Neutrophil (primary cell): ENCODE measurements around the gene SCN3A.

Source experiments
- H3K27ac ChIP-seq: fragments of 200-600 bp; sonication (generic); 2 replicates; pipeline ENCODE4 v1.5.1; 2016; ENCODE audit warnings: mild to moderate bottlenecking, moderate library complexity
- H3K27me3 ChIP-seq: fragments of 200-600 bp; sonication (generic); 2 replicates; pipeline ENCODE4 v1.6.0; 2016; ENCODE audit warnings: mild to moderate bottlenecking
- H3K36me3 ChIP-seq: fragments of 200-600 bp; sonication (generic); 2 replicates; pipeline ENCODE4 v1.5.1; 2017
- H3K4me1 ChIP-seq, 2 experiments: fragments of 200-600 bp in 1 of 2; sonication (generic) in 1 of 2; 1 replicate in 1 of 2; 2 replicates in 1 of 2; pipeline versions ENCODE4 v1.5.1 to v1.6.1; 2013 to 2016; ENCODE audit warnings: low read depth in 1 of 2, low read length in 1 of 2, mild to moderate bottlenecking in 1 of 2, moderate library complexity in 1 of 2; ENCODE audit not compliant: control insufficient read depth in 1 of 2, insufficient read depth in 1 of 2
- H3K4me3 ChIP-seq, 2 experiments: fragments of 200-600 bp in 1 of 2; sonication (generic) in 1 of 2; 1 replicate in 1 of 2; 2 replicates in 1 of 2; pipeline ENCODE4 v1.5.1; 2013 to 2016; ENCODE audit warnings: low read depth in 1 of 2, low read length in 1 of 2, mild to moderate bottlenecking in 1 of 2, moderate library complexity in 1 of 2
- H3K9me3 ChIP-seq: fragments of 200-600 bp; sonication (generic); 2 replicates; pipeline ENCODE4 v1.5.1; 2016
- TF ChIP-seq, protein P1 (sequence below): fragments of 200-600 bp; sonication (generic); IDR thresholded peaks from 2 replicates; pipeline ENCODE4 v1.5.1; 2016; ENCODE audit warnings: antibody characterized with exemption

Gene SCN3A

DNA sequence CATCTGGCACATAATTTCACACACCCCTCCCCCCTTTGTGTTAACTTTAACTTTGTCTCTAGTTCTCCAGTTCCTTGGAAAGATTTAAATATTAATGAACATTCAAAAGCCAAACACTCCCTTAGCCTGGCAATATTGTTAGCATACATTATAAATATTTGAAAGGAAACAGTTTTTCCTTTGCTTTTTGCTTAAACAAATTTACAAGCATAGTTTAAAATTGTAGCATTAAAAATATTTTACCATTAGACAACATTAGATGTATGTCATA is 135.4 kb downstream of the SCN3A start:
- no peak overlapping the region for H3K4me3 ChIP-seq
- no peaks in the 10 kb centered on the region for H3K27me3 ChIP-seq
- H3K27ac ChIP-seq: no peak overlapping the region
- no peaks in the 10 kb centered on the region for H3K36me3 ChIP-seq
- no peaks in the 10 kb centered on the region for H3K9me3 ChIP-seq
- no peaks in the 10 kb centered on the region for H3K4me1 ChIP-seq
- TF ChIP-seq, protein P1, sequence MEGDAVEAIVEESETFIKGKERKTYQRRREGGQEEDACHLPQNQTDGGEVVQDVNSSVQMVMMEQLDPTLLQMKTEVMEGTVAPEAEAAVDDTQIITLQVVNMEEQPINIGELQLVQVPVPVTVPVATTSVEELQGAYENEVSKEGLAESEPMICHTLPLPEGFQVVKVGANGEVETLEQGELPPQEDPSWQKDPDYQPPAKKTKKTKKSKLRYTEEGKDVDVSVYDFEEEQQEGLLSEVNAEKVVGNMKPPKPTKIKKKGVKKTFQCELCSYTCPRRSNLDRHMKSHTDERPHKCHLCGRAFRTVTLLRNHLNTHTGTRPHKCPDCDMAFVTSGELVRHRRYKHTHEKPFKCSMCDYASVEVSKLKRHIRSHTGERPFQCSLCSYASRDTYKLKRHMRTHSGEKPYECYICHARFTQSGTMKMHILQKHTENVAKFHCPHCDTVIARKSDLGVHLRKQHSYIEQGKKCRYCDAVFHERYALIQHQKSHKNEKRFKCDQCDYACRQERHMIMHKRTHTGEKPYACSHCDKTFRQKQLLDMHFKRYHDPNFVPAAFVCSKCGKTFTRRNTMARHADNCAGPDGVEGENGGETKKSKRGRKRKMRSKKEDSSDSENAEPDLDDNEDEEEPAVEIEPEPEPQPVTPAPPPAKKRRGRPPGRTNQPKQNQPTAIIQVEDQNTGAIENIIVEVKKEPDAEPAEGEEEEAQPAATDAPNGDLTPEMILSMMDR: no peak

- H3K27ac ChIP-seq: no peak overlapping the region
Measured at GRCh38 chr2:165067643-165068486, 136.0 kb downstream of the SCN3A start.

GRCh38 chr2:165064743-165065142 is 139.1 kb downstream of the SCN3A start:
- Histone ChIP-seq H3K9me3 (no peaks in the 10 kb centered on the region), H3K4me3 (no peak overlapping the region), H3K36me3 (no peaks in the 10 kb centered on the region), H3K4me1 (no peaks in the 10 kb centered on the region), H3K27me3 (no peaks in the 10 kb centered on the region), H3K27ac (no peak overlapping the region)
- TF ChIP-seq, protein P1: no peak

More at GRCh38 chr2:165067643-165068486, 136.0 kb downstream of the SCN3A start:
- no peaks in the 10 kb centered on the region for H3K36me3 ChIP-seq
- H3K9me3 ChIP-seq: no peaks in the 10 kb centered on the region
- H3K27me3 ChIP-seq: no peaks in the 10 kb centered on the region
- TF ChIP-seq, protein P1: no peak
- H3K4me3 ChIP-seq: no peak overlapping the region
- no peaks in the 10 kb centered on the region for H3K4me1 ChIP-seq

- TF ChIP-seq, protein P1: no peak
- no peaks in the 10 kb centered on the region for H3K4me1 ChIP-seq
- no peaks in the 10 kb centered on the region for H3K27me3 ChIP-seq
- no peaks in the 10 kb centered on the region for H3K9me3 ChIP-seq
- no peak overlapping the region for H3K4me3 ChIP-seq
- H3K27ac ChIP-seq: no peak overlapping the region
- no peaks in the 10 kb centered on the region for H3K36me3 ChIP-seq
Measured at GRCh38 chr2:165060411-165060810, 143.4 kb downstream of the SCN3A start.

DNA sequence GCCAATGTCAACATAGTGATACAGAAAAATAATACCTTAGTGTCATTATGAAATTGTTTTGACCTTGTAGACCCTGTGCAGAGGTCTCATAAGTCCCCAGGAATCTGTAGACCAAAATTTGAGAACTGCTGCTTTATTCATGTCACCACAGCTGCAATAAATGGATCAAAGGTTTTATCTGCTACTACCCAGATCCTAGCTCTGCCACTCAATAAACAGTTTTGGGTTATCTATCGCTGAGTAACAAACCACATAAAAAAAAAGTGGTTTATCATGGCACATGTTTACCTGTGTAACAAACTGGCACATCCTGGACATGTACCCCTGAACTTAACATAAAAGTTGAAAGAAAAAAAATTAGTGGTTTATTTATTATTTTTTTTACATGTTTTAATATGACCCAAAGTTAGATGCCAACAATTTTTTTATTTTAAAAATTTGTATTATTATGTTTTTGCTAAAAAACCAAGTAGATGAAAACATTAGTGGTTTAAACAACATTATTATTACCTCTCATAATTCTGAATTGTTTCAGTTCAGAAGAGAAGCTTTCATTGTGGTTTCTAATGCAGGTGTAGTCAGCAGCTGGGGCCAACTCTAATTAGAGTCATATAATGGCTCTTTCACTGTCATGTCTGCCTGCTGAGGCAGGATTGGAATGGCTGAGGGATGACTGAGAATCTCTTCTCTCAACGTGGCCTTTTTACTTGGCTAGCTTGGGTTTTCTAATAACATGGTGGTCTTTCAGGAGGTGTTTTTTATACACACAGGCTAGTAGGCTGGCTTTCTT is 145.2 kb downstream of the SCN3A start:
- no peaks in the 10 kb centered on the region for H3K9me3 ChIP-seq
- H3K4me1 ChIP-seq: no peaks in the 10 kb centered on the region
- no peak overlapping the region for H3K4me3 ChIP-seq
- H3K27ac ChIP-seq: no peak overlapping the region
- no peaks in the 10 kb centered on the region for H3K27me3 ChIP-seq
- no peaks in the 10 kb centered on the region for H3K36me3 ChIP-seq
- TF ChIP-seq, protein P1: no peak
